ENCODE measurements around the gene RNASEH2B. TPM values are rescaled to one million over a fixed set of nuclear protein-coding genes. Genes with fewer than 3 reads are reported as not detected.

The RNASEH2B gene
- total RNA-seq, 1 donor: 33.7 TPM

- H3K4me3 ChIP-seq (ENCODE audit: low read depth, low read length): peak overlapping the region; percentile 1
- peak; percentile 95 for DNase-seq (ENCODE audit: low read depth)
- peak; percentile 95 for TF ChIP-seq CTCF (IDR thresholded peaks at IDR 0.05; ENCODE audit: insufficient read depth, low read depth, low read length)
Measured at GRCh38 chr13:50911937-50912795, 2.6 kb downstream of the RNASEH2B start.

DNA sequence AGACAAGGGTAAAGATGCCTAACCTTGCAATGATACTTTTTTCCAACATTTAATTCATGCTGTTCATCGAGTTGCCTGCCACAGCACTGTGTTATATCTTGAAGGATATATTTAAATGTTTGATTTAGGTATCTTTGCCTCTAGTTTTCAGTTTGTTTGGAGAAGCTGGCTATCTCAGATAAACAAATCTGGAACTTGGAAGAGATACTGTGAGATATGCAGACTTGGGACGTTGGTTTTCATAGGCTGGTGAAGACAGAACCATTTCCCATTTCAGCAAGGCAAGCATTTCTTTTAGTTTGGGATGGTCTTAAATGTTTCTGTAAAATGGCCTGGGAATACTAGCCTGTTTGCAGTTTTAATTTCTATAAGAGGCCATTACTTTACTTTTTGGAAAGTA, 3.3 kb downstream of the RNASEH2B start:
- H3K4me3 ChIP-seq (ENCODE audit: low read depth, low read length): no peak overlapping the region

DNA sequence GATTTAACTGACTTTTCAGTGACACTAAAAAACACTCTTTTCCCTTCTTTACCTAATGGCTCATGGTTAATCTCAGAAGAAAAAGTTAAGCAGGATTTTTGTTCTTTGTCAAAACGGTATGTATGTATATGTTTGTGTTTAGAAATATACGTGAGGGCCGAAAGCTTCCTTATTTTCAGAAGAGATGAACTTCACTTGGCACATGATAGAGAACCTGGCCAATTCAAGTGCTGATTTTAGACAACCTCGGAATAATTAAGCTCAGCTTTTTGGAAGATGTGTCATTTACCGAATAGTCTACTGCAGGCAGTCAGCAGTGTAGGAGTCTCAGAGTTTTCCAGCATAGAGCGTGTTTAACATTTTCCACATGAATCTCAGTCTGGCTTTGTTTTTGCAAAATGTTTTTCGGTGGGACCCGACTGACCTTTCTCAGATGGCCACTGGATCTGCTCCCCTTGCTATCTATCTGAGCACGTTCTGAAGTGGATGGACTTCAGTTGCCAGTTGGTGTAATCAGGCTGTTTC, 4.6 kb downstream of the RNASEH2B start:
- no peak for TF ChIP-seq CTCF (IDR thresholded peaks at IDR 0.05; ENCODE audit: insufficient read depth, low read depth, low read length)
- no peak for DNase-seq (ENCODE audit: low read depth)
- no peak overlapping the region for H3K4me3 ChIP-seq (ENCODE audit: low read depth, low read length)

More for the DNA sequence above, 3.3 kb downstream of the RNASEH2B start:
- DNase-seq (ENCODE audit: low read depth): peak; percentile 86
- TF ChIP-seq CTCF (IDR thresholded peaks at IDR 0.05; ENCODE audit: insufficient read depth, low read depth, low read length): no peak

GRCh38 chr13:50914848-50915247, 5.3 kb downstream of the RNASEH2B start:
- TF ChIP-seq CTCF (IDR thresholded peaks at IDR 0.05; ENCODE audit: insufficient read depth, low read depth, low read length): no peak
- peak; percentile 75 for DNase-seq (ENCODE audit: low read depth)
- H3K4me3 ChIP-seq (ENCODE audit: low read depth, low read length): no peak overlapping the region

GRCh38 chr13:50915565-50915964, 6.0 kb downstream of the RNASEH2B start:
- H3K4me3 ChIP-seq (ENCODE audit: low read depth, low read length): no peak overlapping the region
- no peak for TF ChIP-seq CTCF (IDR thresholded peaks at IDR 0.05; ENCODE audit: insufficient read depth, low read depth, low read length)
- no peak for DNase-seq (ENCODE audit: low read depth)

- H3K4me3 ChIP-seq (ENCODE audit: low read depth, low read length): no peak overlapping the region
- no peak for DNase-seq (ENCODE audit: low read depth)
- no peak for TF ChIP-seq CTCF (IDR thresholded peaks at IDR 0.05; ENCODE audit: insufficient read depth, low read depth, low read length)
Measured at GRCh38 chr13:50916701-50917184, 7.2 kb downstream of the RNASEH2B start.
